NCI-H1417 (cell line): ENCODE measurements around the gene TTC24.
"Not testable (repeated sequence)": the region's sequence is repeated elsewhere in the genome, so short reads cannot be mapped to it uniquely, and the experiment has no call there.

ENCODE experiments used
- DNase-seq, 3 experiments: peaks; one replicate each; lab custom pipeline; 2025; lab: John Stamatoyannopoulos, UW

TTC24 gene

DNA sequence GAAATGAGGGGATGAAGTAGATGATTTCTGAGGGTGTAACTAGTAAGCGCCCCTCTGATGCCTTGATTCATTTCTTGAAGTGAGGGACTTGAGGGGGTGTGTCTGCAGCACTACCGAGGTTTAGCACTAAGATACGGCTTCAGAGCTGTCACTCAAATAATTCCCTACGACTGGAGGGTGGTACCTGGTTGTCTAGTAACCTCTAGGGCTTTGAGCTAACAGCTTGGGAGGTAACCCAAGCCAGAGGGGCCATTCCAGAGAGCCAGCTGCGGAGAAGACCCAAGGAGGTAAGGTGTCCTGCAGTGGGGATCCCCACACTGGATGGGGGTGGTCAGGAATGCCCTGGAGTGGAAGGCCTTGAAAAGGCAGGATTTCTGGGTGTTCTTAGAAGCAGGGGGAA lies at the start of gene TTC24:
Gene TTC24, plus strand, starts transcription at position 252 of the 400 bp plus-strand sequence. CDS start 1,642 bp downstream, outside the sequence.
- peak in 1 of 3 experiments; percentile 34 for DNase-seq

DNA sequence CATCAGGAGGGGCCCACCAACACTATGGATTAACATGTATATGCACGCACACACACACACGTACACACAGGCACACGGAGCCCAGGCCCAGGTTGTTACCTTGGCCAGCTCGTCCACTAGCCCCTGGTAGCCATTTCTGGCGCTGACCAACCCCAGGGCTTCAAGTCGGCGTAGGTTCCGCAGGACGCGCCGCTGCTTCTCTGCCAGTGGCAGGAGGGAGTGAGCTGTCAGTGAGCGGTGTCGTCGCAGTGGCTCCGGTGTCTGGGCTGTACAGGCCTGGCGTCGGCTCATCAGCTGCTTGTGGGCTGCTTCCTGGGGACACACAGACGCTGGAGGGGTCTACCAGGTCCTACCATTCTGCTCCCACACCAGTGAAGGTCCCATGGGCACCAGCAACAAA lies 49.5 kb upstream of the TTC24 start:
- no peak for DNase-seq

DNA sequence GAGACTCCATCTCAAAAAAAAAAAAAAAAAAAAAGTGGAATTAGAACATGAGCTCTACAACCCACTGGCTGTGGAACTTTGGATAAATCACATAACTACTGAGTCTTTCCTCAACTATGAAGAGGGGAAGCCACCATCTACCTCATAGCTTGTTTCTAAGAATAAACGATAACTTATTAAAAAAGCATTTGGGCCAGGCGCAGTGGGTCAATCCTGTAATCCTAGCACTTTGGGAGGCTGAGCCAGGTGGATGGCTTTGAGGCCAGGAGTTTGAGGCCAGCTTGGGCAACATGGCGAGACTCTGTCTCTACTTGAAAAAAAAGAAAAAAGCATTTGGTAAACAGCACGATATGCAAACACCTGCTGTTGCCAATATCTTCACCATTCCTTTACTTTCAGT lies 47.1 kb upstream of the TTC24 start:
- DNase-seq: no peak

DNA sequence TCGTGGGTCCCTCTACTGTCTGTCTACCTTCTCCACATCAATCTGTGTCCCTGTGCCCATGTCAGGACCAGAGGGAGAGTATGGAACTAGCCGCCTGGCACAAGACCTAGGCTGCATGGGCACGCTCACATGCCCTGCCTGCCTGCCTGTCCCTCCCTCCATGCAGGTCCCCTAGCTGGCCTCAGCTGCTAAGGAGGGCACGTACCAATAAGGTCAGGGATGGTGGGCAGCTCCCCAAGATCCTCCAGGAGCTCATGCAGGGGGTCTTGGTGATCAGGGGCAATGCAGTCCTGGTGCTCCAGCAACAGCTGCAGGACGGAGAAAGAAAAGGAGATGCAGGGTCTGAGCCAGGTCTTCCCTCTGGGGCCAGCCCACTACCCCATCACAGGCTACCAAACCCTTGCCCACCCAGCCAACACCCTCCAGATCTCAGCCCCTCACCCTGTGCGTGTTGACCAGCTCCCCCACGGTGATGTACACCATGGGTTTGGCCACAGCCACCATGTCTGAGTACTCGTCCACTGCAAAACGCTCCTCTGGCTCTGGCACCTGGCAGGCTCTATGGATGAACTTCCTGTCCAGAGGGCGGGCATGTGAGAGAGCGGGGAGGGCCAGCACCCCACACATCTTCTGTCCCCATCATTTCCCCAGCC lies 45.8 kb upstream of the TTC24 start:
- DNase-seq: no peak

DNA sequence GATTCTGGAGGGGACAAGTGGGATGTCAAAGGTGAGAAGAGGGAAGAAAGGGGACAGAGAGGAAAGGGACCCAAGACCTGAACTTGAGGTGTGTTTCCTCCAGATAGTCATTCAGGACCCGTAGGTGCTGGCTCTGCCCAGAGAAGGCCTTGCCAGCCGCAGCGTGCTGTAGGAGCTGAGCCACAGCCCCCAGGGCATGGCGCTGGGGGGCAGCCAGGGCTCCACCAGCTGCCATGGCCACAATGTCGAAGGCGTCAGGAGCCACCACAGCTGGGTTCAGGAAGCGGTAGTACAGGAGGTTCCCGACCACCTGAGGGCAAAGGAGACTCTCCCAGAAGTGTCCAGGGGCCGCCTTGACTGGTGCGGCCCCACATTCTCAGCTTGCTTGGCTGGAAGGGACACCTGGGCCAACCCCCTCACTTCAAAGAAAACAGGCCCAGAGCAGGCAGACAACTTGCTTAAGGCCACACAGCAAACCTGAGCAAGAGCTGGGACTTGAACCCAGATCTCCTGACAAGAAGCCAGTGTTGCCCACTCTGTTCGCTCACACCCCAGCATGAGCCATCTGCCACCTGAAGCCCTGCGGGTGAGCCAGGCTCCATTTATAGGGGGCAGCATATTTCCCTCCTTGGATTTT lies 45.0 kb upstream of the TTC24 start:
- no peak for DNase-seq

DNA sequence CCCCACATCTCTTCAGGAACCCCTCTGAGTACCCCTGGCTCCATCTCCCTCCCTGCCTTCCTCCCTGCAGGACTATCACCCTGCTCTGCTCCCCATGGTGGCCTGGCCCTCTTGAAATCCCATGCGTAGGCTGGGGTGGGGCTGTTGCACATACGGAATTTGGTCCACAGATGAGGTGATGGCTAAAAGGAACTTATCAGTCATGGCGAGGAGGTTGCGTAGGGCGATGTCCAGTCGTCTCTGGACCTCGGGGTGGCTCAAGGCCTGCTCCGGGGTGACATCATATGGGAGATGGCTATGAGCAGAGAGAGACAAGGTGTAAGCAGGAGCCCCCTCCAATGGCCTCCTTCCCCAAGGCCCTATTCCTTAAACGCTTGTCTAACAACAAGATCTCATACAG lies 42.5 kb upstream of the TTC24 start:
- DNase-seq: no peak

DNA sequence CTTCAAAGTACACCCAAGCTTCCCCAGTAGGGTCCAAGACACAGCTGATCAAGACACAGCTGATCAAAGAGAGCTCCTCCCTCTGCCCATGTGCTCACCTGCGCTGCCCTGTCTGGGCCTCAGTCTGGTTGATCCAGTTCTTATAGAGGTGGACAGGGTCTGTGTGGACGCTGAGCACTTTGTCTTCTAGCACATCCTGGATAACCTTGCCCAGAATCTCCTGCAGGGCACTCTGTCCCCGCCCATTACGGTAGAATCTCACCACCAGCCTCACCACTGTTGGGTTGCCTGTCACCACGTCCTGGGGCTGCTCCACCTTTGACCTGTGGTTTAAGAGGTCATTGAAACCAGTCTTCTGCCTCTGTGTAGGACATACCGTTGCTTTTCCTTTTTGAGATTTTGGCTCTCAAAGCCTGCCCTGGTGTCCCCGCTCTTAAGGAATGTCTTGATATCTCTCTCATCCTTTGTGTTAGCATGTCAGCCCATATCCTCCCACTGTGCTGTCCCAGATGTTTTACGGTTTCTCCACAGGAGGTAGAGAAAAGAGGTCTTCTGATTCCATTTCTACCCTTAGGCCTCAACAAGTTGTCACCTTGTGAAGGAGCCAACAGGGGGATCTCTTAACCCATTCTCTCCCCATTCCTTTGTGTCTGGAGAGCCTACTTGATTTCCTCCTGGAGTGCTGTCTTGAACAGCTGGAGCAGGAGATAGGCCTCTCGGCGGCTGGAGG lies 40.6 kb upstream of the TTC24 start:
- no peak for DNase-seq

DNA sequence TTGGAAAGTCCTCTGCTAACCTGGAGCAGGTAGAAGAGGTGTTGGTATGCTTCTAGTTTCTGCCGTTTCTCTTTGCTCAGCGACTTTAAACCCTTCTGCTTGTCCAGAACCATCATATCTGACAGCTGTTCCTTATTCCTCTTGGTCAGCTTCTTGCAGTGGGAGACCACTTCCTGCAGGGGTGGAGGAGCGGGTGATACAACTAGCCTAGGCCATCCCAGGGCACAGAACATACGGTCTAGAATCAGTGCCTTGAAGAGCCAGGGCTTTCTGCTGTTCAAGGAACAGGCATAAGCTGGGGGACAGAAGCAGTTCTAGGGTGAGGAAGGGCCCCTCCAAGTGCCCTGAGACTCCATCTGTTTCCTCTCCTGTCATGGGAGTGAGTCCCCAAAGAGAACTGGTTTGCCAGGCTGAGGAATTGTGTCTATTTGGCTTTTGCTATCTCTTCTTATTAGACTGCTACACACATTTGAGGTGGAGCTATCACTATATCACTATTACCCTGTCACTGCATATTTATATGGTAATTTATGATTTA lies 39.6 kb upstream of the TTC24 start:
- DNase-seq: no peak

DNA sequence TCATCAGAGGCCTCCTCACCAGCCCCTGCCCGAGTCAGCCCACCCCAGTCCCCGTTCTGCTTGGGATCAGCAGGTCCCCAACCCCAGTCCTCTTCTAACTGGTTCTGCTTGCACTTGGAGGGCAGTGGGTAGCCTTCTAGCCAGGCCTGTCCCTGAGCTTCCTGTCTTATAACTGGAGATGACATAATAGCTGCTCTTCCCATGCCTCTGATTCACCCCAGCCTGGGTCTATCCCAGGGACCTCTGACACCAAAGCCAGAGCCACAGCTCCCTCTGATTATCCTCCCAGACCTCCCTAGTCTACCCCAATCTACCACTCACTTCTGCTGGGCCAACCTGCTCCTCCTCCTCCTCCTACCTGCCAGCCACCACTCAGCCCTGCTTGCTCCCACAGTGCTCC lies 38.6 kb upstream of the TTC24 start:
- no peak for DNase-seq

DNA sequence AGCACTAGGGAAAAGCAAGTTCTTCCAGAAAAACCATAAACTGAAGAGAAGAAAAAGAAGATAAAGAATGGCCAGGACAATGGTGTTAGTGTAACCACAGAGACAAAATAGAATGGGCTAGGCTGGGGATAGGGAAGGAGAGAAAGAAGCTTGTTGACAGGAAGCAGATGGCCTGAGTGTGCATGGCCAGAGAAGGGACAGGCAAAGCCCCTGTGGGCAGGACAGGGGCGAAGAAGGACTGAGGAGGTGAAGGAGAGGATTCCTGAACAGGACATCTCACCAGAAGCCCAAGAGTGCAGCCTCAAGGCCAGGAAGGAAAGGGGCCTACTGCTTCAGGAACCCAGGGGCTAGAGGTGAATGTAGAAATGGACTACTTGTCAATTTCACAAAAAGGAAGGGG lies 36.5 kb upstream of the TTC24 start:
- DNase-seq: no peak

DNA sequence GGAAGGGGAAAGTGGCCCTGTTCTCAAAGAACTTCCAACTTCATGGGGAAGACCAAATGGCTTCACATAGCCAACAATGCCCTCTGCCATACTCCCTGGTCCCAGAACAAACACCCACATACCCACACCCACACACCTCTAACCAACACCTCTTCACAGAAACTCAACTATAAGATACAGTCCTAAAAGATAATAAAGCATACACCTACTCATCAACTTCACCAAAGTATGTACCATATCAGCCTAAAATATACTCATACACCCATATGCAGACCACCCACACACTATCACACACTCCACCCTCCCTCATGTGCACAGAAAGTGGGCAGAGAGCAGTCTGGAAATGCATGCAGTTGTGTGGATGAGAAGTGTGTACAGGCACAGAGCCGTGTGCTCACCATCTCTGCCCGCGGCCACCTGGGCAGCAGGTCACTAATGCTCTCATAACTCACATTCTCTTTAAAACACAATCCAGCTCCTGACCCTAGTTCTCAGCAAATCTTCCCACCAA lies 34.9 kb upstream of the TTC24 start:
- no peak for DNase-seq

DNA sequence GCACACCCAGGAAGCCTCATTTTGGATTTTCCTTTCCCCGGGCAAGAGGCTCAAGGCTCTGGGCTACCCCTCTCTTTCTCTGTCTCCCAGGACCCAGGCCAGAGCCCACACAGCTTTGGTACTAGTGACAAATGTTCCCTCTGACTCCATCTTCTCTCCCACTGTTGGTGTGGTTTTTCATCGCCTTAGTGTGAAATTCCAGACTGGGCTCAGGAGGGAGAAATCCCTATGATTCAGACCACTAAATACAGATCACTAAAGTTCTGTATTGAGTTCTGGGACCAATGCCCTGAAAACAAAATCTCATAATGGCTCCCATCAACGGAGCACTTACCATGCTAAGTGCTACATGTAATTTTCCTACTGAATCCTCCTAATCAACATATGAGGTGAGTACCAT lies 33.3 kb upstream of the TTC24 start:
- no peak for DNase-seq

DNA sequence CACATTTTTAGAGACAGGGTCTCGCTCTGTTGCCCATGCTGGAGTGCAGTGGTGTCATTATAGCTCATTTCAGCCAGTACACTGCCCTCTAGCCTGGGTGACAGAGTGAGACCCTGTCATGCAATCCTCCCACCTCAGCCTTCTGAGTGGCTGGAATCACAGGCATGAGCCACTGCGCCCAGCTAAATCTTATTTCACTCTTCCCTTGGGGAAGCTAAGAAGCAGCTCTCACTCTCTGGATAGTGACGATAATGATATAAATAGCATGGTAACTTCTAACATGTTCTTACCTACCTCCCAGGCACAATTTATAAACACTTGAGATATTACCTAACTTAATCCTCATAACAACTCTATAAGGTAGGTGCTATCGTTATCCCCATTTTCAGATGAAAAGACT lies 32.1 kb upstream of the TTC24 start:
- DNase-seq: no peak

DNA sequence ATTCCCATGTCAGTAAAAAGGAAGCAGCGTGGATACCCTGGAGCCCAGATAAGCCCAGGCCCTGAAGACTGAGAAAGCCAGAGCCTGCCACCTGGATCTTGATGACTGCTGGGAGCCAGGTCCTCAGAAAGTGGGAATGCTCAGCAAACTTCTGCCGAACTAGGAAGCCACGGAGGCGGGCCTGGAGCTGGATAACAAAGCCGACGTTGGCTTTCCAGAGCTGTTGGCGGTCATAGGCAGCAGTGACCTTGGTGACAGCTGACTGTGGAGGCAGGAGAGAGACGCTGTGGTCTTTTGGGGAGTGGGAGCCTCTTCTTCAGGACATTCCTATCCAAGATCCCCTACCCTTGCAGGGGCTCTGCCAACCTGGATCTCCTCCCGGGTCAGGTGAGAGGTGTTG lies 31.5 kb upstream of the TTC24 start:
- DNase-seq: no peak

DNA sequence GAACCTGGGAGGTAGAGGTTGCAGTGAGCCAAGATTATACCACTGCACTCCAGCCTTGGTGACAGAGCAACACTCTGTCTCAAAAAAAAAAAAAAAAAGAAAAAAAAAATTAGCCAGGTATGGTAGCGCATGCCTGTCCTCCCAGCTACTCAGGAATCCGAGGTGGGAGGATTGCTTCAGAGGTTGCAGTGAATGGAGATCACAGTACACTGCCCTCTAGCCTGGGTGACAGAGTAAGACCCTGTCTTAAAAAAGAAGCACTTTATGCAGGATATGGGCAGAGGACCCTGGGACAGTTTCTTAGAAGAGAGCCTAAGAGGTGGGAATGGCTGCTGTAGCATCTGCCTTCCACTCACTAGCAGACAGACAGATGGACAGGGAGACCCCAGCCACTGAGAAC lies 30.1 kb upstream of the TTC24 start:
- no peak for DNase-seq

DNA sequence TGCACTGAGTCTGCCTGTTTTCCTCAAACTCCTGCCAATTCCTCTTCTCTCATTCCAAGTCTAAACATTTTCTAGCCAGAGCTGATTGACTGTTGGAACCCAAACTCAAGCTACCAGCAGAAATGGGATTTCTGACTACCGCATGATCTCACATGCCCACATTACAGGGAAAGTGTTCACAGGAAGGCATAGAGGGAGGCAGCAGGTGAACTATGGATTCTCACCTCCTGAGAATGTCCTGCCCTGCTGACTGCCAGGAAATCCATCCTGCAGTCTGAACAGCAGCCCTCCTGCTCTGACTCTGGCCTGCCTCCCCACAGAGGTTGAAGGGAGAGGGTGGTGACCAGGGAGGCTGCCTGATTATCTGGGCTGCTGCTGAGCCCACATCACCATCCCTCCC lies 29.7 kb upstream of the TTC24 start:
- DNase-seq: no peak

DNA sequence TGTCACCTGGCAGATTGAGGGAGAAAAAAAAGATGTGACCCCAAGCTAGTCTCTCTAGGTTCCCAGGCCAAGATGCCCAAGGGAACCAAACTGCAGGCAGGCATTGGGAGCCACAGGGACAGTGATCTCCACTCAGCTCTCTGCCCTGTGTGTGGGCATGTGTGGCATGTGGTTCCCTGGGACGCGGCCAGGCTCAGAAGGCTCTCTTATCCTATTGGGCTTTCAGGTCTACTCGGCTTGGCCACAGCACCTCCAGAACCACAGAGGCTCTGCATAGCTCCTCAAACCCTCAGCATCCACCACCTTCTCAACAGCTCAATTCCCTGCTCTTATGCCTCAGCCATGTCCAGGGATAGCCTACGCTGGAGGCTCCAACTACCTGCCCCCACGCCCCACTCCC lies 29.2 kb upstream of the TTC24 start:
- DNase-seq: no peak

DNA sequence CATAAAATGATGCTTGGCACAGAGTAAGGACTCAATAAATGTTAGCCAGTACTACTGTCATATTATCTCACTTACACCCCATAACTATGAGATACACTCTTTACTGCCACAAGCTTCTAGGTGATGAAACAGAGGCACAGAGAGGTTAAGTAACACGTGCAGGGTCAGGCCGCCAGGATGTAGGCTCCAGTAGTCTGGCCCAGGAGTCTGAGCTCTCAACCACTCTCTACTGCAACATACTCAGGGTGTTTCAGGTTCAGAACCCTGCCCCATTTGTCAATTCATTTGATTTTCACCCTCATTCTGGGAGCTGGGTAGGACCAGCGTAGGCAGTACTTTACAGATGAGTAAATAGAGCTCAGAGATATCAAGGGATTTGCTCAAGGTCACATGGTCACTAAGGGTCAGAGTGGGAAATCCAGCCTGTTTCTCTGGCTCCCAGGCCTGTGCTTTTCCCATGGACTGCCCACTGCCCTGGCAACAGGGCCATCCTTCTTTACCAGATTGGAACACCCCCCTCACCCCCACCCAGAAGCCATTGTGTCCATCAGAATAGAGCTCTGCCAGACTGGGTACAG lies 28.4 kb upstream of the TTC24 start:
- DNase-seq: no peak

DNA sequence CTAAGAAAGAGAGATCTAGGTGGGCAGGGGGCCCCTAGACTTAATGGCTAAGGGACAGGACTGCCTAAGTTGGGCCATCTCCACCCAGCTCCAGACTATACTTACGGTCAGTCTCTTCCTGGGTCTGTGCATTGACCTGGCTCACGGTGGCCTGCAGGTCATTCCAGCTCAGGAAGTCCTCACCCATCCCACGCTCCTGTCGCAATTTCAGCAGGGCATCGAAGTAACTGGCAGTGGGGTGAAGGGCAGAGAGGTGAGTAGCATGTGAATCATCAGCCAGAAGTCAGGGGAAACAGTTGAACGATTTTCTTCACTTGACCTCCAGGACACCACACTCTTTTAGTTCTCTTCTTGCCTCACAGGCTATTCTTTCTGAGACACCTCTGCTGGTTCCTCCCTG lies 27.7 kb upstream of the TTC24 start:
- no peak for DNase-seq

DNA sequence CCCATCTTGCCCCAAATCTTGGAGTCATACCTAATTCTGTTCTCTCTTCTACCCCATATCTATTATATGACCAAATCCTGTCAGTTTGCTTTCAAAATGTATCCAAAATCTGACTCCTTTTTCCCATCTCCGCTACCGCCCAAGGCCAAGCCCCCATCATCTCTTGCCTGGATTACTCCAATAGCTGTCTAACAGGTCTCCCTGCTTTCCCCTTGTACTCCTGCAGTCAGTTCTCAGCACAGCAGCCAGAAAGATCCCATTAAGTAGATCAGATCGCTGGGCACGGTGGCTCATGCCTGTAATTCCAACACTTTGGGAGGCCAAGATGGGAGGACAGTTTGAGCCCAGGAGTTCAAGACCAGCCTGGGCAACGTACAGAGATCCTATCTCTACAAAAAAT lies 27.0 kb upstream of the TTC24 start:
- no peak for DNase-seq

DNA sequence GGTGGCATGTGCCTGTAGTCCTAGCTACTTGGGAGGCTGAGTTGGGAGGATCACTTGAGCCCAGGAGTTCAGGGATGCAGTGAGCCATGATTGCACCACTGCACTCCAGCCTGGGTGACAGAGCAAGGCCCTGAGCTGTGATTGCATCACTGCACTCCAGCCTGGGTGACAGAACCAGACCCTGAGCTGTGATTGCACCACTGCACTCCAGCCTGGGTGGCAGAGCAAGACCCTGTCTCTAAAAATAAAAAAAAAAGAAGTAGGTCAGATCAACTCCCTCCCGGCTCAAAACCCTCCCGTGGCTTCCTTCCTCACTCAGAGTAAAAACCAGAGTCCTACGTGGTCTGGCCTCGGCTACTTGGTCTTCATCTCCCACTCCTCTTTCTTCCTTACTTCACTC lies 26.6 kb upstream of the TTC24 start:
- not testable (repeated sequence) for DNase-seq

DNA sequence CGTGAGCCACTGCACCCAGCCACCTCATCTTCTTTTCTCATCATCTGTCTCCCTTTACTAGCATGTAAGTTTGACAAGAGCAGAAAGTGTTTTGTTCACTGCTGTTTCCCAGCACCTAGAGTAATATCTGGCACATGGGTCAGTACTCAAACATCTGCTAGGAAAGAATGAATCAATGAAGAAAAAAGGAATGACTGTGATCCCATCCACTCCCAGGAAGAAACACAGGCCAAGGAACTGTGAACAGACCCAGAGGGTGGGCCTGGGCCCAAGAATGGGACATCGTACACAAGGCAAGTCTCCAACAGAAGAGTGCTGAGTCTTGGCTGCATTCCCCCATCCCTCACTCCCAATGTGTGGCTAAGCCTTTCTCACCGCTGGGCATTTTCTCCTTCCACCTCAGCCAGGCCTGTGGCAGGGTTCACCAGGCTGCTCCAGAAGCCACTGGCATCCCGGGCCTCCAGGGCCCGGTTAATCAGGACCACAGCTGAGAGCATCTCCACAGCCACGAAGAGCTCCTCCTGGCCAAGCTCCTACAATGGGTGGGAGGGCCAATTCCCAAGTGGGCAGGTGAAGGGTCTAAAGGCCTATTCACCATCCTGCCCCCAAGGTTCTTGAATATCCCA lies 25.6 kb upstream of the TTC24 start:
- no peak for DNase-seq
